ENCODE data around the gene FAHD2A.

FAHD2A gene

GRCh38 chr2:95379371-95379831 lies 23.1 kb upstream of the FAHD2A start:
- H3K79me2 ChIP-seq (ENCODE audit: insufficient read depth, low read length) = no peaks in the 10 kb centered on the region
- no peaks in the 10 kb centered on the region for H3K9me3 ChIP-seq (ENCODE audit: insufficient read depth, low read length, severe bottlenecking)
- no peak overlapping the region for H3K4me2 ChIP-seq (ENCODE audit: insufficient read depth, low read length)
- 0 out of 2 replicates have a peak, but pooled peaks cover 3% of the 10 kb centered on the region for H3K4me1 ChIP-seq (ENCODE audit: insufficient read depth, low read length)
- H3K4me3 ChIP-seq (ENCODE audit: low read depth in 1 of 2, low read length in 2 of 2) = no peak overlapping the region
- ATAC-seq (ENCODE audit: insufficient read depth, low read depth) = no peak
- H4K20me1 ChIP-seq (ENCODE audit: insufficient read depth, low read length) = 0 out of 2 replicates have a peak, but pooled peaks cover 4% of the 10 kb centered on the region
- no peak overlapping the region for H3K9ac ChIP-seq (ENCODE audit: low read depth, low read length)
- peak; percentile 17 for DNase-seq
- H2AFZ ChIP-seq (ENCODE audit: low read depth, low read length) = no peak overlapping the region
- no peaks in the 10 kb centered on the region for H3K27me3 ChIP-seq (ENCODE audit: insufficient read depth, low read length, poor library complexity)
- TF ChIP-seq CTCF (IDR thresholded peaks at IDR 0.05; ENCODE audit: borderline replicate concordance, extremely low read depth, low read length, poor library complexity, severe bottlenecking) = peak; percentile 38
- no peak for TF ChIP-seq EZH2 (IDR thresholded peaks at IDR 0.05; ENCODE audit: borderline replicate concordance, low read depth, low read length, severe bottlenecking)
- no peaks in the 10 kb centered on the region for H3K36me3 ChIP-seq (ENCODE audit: insufficient read depth, low read length)
- no peak overlapping the region for H3K27ac ChIP-seq (ENCODE audit: low read length)

GRCh38 chr2:95380280-95380679 lies 22.2 kb upstream of the FAHD2A start:
- ATAC-seq (ENCODE audit: insufficient read depth, low read depth) (no peak), DNase-seq (no peak)
- 0 out of 2 replicates have a peak, but pooled peaks cover 4% of the 10 kb centered on the region for H4K20me1 ChIP-seq (ENCODE audit: insufficient read depth, low read length)
- no peak for TF ChIP-seq CTCF (IDR thresholded peaks at IDR 0.05; ENCODE audit: borderline replicate concordance, extremely low read depth, low read length, poor library complexity, severe bottlenecking)
- no peak for TF ChIP-seq EZH2 (IDR thresholded peaks at IDR 0.05; ENCODE audit: borderline replicate concordance, low read depth, low read length, severe bottlenecking)
- H2AFZ ChIP-seq (ENCODE audit: low read depth, low read length) = no peak overlapping the region
- no peak overlapping the region for H3K4me2 ChIP-seq (ENCODE audit: insufficient read depth, low read length)
- no peaks in the 10 kb centered on the region for H3K4me1 ChIP-seq (ENCODE audit: insufficient read depth, low read length)
- no peak overlapping the region for H3K4me3 ChIP-seq (ENCODE audit: low read depth in 1 of 2, low read length in 2 of 2)
- no peak overlapping the region for H3K27ac ChIP-seq (ENCODE audit: low read length)
- no peak overlapping the region for H3K9ac ChIP-seq (ENCODE audit: low read depth, low read length)
- H3K27me3 ChIP-seq (ENCODE audit: insufficient read depth, low read length, poor library complexity) = no peaks in the 10 kb centered on the region
- H3K9me3 ChIP-seq (ENCODE audit: insufficient read depth, low read length, severe bottlenecking) = no peaks in the 10 kb centered on the region
- no peaks in the 10 kb centered on the region for H3K36me3 ChIP-seq (ENCODE audit: insufficient read depth, low read length)
- no peaks in the 10 kb centered on the region for H3K79me2 ChIP-seq (ENCODE audit: insufficient read depth, low read length)

- Histone ChIP-seq H3K4me1 (ENCODE audit: insufficient read depth, low read length) (no peaks in the 10 kb centered on the region), H3K27me3 (ENCODE audit: insufficient read depth, low read length, poor library complexity) (no peaks in the 10 kb centered on the region), H4K20me1 (ENCODE audit: insufficient read depth, low read length) (0 out of 2 replicates have a peak, but pooled peaks cover 4% of the 10 kb centered on the region), H3K4me2 (ENCODE audit: insufficient read depth, low read length) (no peak overlapping the region), H3K27ac (ENCODE audit: low read length) (no peak overlapping the region), H3K9me3 (ENCODE audit: insufficient read depth, low read length, severe bottlenecking) (no peaks in the 10 kb centered on the region), H2AFZ (ENCODE audit: low read depth, low read length) (no peak overlapping the region), H3K79me2 (ENCODE audit: insufficient read depth, low read length) (no peaks in the 10 kb centered on the region), H3K36me3 (ENCODE audit: insufficient read depth, low read length) (no peaks in the 10 kb centered on the region), H3K9ac (ENCODE audit: low read depth, low read length) (no peak overlapping the region), H3K4me3 (ENCODE audit: low read depth in 1 of 2, low read length in 2 of 2) (no peak overlapping the region)
- ATAC-seq (ENCODE audit: insufficient read depth, low read depth) (no peak), DNase-seq (no peak)
- TF ChIP-seq EZH2 (IDR thresholded peaks at IDR 0.05; ENCODE audit: borderline replicate concordance, low read depth, low read length, severe bottlenecking) (no peak), CTCF (IDR thresholded peaks at IDR 0.05; ENCODE audit: borderline replicate concordance, extremely low read depth, low read length, poor library complexity, severe bottlenecking) (no peak)
Measured at GRCh38 chr2:95380731-95381130, 21.8 kb upstream of the FAHD2A start.

Data from DND-41 (cell line).